GM21786 (cell line): Measurements from ENCODE around the gene MEIS2.

ENCODE experiments used
- ATAC-seq: cut with Tn5 transposase; IDR thresholded peaks from one replicate; pipeline ENCODE4 v1.9.1; 2021; ENCODE audit not compliant: unreplicated experiment

The MEIS2 gene

DNA sequence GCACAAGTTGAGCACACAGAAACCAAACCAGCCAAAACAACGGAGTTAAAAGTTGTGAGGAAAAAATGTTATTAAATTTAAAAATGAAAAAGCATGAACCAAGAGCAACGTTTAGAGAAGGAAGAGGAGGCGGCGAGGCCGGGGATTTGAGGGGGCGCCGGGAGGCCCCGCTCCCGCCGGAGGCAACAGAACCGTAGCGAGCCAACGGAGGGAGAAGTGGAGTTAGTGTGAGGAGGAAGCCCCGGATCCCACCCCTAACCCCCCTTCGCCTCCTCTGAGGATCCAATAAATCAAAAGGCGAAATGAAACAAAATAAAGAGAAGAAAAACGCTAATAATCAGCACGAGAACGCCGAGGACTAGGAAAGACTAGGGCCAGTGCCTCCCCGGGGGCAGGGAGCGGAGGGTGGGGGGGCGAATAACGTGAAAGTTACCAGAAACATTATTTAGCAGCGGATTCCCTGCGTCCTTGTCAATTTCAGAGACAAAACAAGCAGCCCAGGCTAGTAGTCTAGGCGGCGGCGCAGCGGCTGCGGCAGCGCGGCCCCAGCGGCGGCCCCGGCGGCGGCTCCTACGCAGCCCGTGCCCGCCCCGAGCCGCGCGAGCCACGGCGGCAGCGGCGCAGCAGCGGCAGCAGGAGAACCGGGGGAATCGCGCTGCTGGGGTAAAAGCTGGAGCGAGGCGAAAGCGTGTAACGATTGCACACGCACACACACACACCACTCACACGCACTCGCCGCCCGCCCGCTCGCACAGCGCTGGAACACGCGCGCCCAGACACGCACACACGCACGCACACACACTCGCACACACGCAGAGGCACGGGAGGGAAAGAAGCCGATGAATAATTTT is 1.7 kb downstream of the MEIS2 start:
- ATAC-seq, result peak; percentile 31

GRCh38 chr15:37097144-37097919 is 3.0 kb downstream of the MEIS2 start:
- ATAC-seq, result no peak

DNA sequence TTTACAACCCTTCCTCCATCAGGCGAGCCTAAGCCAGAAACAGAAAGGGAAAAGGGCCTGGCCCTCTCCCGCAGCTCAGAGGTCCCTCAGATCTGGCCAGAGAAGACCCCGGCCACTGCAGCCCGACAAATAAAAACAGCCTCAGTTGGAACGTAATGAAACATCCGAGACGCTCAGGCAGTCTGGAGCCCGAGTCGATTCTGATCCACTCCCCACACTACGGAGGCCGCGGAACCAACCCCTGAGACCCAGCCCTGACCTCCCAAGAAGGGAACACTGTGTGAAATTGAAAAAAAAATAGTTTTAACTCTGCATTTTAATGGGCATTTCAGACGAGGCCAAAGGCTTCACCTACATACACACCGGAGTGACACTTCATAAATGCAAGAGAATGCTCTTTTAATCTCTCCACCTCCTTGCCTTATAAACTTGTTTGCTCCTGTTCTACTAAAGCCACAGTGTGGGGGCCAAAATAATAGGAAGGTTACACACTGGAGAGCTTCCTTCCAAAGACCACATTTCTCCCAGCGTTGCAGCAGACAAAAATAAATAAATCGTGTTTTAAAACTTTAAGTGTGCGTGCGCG is 3.7 kb downstream of the MEIS2 start:
- ATAC-seq, result no peak

DNA sequence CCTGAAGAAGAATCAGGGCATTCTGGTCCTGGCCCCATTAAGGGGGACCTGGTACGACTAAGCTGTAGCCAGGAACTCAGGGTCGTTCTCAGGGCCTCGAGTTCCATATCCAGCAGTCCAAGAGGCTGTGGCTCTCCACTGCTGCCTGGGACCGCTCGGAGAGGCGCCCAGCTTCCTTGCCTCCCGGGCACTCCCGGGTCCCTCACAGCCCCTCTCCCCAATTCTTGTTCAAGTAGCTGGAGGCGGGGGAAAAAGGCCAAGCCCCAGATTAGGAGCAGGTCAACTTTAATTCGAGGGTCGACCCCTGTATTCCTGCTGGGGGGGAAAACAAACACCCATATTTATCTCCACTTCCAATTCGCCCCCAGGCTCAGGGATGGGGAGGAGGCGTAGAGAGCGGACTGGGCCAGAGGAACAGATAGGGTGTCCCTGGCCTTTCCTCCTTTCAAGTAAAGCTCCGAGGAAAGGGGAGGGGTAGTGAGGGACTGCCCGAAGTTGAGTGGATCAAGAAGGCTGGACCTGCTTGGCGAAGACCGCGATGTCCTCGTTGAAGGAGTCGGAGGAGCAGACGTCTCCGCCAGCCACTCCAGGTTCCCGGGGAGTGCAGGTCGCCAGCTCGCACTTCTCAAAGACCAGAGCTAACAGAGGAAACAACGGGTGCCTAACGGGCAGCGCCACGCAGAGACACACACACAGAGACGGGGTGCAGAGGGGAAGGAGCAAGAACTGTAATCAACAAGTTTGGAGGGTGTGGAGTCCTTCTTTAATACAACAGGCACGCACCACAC is 4.4 kb downstream of the MEIS2 start:
- ATAC-seq, result no peak

GRCh38 chr15:37094915-37095711 is 5.2 kb downstream of the MEIS2 start:
- no peak for ATAC-seq

DNA sequence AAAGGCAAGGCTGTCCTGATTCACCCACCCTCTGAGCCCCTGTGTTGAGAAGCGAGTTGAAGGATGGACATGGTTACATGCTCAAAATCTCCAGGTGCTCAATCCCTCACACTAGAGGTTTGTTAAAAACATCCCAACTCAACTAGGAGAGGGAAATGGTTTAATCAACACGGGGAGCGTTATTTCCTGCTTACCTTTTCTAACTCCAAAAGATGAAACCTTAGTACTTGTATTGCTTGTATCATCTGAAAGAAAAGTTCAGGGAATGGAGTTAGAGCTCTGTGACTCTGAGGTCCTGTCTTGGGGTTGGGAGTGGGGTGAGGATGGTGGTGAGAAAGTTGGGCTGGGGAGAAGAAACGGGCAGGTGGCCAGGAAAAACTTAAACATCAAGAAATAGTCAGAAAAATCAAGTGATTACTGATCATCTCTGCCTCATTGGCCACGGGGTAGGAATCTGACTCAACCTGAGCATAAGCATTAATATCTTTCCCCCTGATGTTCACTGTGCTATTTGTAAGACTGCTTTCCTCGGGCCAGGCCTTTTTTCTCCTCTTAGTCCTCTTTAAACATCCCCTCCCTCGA is 5.9 kb downstream of the MEIS2 start:
- ATAC-seq, result no peak

- ATAC-seq, result no peak
Measured at GRCh38 chr15:37093480-37094332, 6.6 kb downstream of the MEIS2 start.

- ATAC-seq, result no peak
Measured at GRCh38 chr15:37090543-37091175, 9.7 kb downstream of the MEIS2 start.

DNA sequence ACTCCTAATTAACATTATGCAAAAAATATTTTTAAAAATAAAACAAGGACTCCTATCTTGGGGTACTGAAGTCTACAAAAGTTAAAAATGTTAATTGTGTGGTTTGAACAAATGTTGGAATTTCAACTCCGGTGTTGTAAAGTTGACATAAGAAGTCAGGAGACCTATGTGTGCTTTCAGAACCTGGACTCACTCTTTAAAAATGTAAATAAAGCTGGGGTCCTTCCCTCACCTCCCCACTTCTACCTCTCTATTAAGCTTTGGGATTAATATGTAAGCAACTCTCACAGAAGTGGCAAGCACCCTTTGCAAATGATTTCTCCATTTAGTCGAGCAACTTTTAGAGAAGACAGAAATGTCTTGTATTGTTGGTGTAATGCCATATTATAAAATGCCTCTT is 11.9 kb downstream of the MEIS2 start:
- ATAC-seq, result no peak

- ATAC-seq, result no peak
Measured at GRCh38 chr15:37087131-37087588, 13.2 kb downstream of the MEIS2 start.

- ATAC-seq, result no peak
Measured at GRCh38 chr15:37086521-37086920, 13.8 kb downstream of the MEIS2 start.

DNA sequence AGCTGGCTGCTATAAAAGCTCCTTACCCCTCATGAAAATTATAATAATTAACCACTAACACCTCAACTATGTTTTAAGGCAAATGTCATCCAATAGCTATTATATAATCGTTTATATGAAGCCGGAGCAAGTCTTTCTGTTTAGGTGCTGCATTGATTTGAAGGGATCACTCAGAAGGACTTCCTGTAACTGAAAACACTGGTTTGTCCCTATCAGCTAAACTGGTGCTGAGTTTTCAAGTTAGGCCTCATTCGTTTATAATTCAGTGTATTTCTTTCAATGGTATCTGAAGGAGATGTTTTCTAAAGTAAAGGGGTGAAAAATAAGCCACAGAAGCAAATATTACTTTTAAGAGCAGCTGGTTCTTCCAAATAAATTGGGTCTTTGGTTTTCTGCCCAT is 14.2 kb downstream of the MEIS2 start:
- ATAC-seq, result no peak

GRCh38 chr15:37084602-37085001 is 15.7 kb downstream of the MEIS2 start:
- no peak for ATAC-seq

DNA sequence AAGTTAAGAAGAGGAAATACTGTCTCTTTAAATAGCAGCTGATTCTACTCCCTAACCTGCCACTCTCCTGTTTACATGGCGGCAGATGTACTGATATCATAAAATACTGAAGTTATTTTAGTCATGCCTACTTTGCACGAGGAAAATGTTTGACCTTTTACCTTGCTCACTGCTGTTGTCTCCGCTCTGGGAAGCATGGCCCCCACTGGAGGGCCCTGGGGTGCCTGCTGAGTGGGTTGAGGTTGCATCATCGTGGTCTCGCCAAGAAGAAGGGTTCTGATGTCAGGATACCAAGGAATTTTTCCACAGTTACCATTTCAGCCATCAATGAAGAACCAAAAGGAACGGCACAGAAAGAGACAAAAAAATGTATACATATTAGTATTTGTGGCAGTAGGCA is 16.7 kb downstream of the MEIS2 start:
- no peak for ATAC-seq

DNA sequence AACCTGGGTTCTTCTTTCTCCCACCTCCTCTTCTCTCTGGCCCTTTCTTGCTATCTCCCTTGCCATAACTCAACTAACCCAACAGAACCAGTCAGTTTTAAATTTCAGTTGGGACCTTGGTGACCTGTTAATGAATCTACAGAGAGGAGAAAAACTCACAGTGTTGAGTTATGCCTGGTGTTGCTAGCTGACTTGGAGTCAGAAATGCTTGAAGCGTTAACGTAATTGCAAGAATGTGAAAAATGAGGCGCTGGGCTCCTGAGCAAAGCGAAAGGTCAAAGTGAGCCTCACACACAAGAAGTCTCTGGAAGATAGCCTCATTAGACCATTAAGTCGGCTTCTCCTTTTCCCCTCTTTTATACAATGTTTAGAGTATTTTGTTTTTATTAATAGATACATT is 18.4 kb downstream of the MEIS2 start:
- ATAC-seq, result no peak

DNA sequence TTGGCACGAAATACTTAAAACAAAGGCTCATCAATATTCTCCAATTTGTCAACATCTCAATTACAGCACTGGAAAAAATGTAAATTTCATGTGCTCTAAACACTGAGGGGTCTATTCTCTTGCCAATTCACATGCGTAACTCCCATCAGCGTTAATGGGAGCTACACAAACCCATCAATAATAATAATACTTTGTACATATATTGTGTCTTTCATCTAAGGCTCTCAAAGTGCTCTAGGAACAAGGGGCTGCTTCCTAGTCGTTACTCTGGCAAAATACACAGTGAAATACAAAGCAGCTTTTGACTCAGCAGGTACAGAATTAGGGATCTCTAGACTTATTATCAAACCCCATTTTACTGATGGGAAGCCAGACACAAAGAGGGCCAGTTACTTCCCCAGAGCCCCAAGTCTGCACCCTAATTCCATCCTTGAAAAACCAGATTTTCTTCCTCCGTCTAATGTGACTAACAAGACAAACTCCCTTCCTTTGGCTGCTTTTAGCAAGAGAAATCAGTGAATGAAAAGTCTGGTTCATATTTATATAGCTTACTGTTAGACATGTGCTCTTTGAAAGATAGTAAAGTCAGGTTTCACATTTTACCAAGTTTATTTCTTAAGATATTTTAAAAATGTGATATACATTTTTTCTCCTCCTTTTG is 20.0 kb downstream of the MEIS2 start:
- ATAC-seq, result no peak

DNA sequence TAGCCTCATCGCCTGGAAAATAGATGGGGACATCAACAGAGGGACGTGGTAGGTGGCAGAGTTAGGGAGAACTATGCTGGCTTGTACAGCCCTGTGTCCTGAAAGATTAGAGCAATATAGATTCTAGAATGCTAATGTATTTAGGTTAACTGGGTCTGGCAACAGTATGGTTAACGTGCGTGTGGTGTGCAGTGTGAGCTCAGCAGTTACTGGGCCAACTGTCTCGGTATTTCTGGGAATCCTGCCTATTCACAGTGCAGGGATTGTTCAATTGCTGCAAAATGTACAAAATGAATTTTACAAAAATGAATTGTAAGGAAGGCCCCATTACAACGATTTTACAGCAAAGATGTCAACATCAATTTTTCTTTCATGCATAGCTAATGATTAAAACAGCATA is 20.6 kb downstream of the MEIS2 start:
- no peak for ATAC-seq

DNA sequence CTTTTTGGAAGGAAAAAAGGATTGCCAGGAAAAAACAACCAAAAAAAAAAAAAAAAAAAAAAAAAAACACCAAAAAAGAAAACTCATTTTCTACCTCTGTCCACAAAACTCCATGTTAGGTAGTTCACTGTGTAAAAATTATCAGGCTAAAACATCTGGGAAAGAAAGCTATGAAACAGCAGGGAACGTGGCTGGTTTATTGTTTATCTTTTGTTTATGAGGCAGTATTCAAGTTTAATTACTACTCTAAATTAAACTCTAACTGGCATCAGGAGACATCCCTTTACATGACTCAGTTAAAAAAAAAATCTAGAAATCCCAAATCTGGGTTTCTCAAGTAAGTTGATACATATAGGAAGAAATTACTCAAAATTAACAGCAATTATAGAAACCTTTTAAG is 21.8 kb downstream of the MEIS2 start:
- ATAC-seq, result no peak
